ENCODE results near the gene HCN4.
A peak's percentile ranks its signal among the peaks of the same experiment; 100 is the strongest.

The HCN4 gene

GRCh38 chr15:73317651-73318462, 50.9 kb downstream of the HCN4 start:
- TF ChIP-seq CTCF (IDR thresholded peaks at IDR 0.05) = no peak

DNA sequence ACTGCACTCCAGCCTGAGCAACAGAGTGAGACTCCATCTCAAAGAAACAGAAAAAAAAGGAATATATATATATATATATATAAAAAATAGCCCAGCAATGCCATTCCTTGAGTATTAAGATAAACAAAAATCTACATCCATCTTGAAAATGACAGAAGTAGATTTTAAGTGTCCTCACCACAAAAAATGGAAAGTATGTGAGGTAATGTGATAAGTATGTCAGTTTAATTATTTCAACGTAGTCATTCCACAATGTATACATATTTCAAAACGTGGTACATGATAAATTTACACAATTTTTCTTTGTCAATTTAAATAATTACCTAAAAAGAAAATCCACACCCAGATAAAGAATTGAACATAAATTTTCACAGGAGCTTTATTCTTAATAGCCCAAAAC, 54.9 kb downstream of the HCN4 start:
- TF ChIP-seq CTCF (IDR thresholded peaks at IDR 0.05) = no peak

DNA sequence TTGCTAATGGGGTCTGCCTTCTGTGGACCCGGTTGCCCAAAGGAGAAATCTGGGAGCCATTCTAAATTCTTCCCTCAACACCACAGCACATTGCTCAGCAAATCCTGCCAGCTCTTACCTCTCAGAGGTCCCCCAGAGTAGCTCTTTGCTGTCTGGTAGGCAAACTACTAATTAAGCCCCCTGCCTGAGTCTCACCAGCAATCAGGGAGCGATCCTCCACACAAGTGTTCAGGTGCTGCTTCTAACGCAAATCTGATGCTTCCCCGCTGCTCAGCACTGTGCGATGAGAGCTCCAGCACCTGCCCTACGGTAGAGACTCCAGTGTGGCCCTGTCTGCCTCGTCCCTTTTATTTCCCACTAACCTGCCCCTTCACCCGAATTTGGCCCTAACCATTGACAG, 60.5 kb downstream of the HCN4 start:
- TF ChIP-seq CTCF (IDR thresholded peaks at IDR 0.05) = no peak

DNA sequence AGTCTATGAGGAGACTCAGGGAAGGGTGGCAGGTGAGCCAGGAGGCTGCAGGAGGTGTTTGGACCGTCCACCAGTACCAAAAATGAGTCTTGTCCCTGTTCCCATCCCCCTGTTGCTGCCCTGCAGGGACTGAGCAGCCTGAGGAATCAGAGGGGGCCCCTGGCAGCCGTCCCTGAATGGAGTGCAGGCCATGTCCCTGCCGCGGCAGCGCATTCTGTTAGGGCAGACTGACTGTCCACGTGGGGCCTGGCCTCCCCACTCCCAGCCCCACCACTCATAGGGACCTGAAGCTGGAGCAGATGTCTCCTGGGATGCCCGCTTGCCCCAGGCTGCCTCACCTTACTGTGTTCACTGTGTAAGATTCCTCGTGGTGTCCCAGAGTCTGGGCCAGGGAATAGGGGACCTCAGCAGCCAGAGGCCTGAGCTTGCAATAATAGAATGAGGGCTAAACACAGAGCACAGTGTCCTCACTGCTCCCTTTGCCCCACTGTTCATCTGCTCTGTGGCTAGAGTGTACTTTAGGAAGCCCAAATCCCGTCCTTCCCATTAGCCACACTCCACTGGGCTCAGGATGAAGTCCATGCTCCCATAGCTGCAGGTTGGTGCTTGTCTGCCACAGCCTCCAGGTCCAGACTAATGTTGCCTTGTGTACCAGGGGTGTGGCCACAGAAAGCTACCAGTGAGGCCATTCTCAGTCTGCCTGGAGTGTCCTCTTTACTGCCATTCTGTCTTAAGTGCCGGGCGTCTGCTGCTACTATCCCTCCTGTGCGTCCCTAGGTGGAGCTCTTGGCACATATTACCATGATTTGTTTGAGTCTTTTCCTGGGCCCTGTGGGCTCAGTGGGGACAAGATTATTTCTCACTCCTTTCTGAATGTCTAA, 63.2 kb downstream of the HCN4 start:
- TF ChIP-seq CTCF (IDR thresholded peaks at IDR 0.05) = peak; percentile 76

GRCh38 chr15:73303636-73304035, 65.1 kb downstream of the HCN4 start:
- TF ChIP-seq CTCF (IDR thresholded peaks at IDR 0.05) = no peak

DNA sequence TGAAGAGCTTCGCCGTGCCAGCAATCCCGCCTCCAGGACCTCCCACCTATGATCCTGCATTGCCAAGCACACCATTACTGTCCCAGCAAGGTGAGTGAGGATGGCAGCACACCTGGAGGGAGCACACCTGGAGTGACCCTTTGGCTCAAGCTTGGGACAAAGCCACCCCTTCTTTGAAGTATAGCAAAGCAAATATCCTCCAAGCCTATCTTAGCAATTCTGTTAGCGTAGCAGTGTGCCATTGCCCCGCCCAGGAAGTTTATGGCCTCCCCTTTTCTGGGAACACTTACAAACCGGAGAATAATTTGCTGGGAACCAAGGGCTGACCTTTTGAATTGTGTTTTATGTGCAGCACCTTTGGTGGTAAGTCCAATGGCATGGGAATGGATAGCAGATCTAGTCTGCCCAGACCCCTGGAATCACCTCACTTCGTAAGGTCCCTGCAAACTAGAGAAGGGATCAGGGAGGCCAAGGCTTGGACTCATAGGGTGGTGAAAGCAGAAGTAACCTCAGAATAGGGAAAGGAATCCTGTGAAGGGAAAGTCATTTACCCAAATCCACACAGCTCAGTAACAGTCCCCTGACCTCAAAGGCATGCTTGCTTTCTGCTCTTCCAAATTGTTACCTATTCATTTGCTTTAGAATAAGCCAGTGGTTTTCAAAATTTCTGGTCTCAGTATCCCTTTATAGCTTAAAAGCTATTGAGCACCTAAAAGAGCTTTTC, 70.1 kb downstream of the HCN4 start:
- TF ChIP-seq CTCF (IDR thresholded peaks at IDR 0.05) = no peak

GRCh38 chr15:73296609-73297353, 72.0 kb downstream of the HCN4 start:
- no peak for TF ChIP-seq CTCF (IDR thresholded peaks at IDR 0.05)
